Lung (tissue), 12 donors: ENCODE data around the gene CD300H. TPM values are rescaled to one million over a fixed set of nuclear protein-coding genes. Genes with fewer than 3 reads are reported as not detected.

Source experiments
- ATAC-seq: fragments of 200-7000 bp; cut with Tn5 transposase; one replicate; pipeline ENCODE4 v1.9.1; 2020; ENCODE audit warnings: moderate number of reproducible peaks; ENCODE audit not compliant: insufficient read depth, low FRiP score
- DNase-seq, 3 donors: peaks; one replicate each; pipeline ENCODE4 v3.0.0-alpha.2; 2013 to 2017
- H3K27ac ChIP-seq, 2 donors: one replicate each; pipeline ENCODE4 v1.5.1; 2013; ENCODE audit warnings: mild to moderate bottlenecking in 2 of 2, moderate library complexity in 2 of 2, control low read depth in 1 of 2, inconsistent platforms in 1 of 2, low read depth in 1 of 2, low read length in 1 of 2
- H3K27me3 ChIP-seq, 3 donors: one replicate each; pipeline ENCODE4 v1.5.1; 2013; ENCODE audit warnings: low read length in 2 of 3; ENCODE audit not compliant: control insufficient read depth in 3 of 3, insufficient read depth in 3 of 3
- H3K36me3 ChIP-seq, 4 donors: one replicate each; pipeline ENCODE4 v1.5.1; 2013; ENCODE audit warnings: low read length in 4 of 4, mild to moderate bottlenecking in 1 of 4, moderate library complexity in 1 of 4; ENCODE audit not compliant: control insufficient read depth in 4 of 4, insufficient read depth in 4 of 4
- H3K4me1 ChIP-seq, 5 donors: one replicate each; pipeline ENCODE4 v1.5.1; 2013; ENCODE audit warnings: low read length in 5 of 5, mild to moderate bottlenecking in 2 of 5, moderate library complexity in 1 of 5; ENCODE audit not compliant: control insufficient read depth in 5 of 5, insufficient read depth in 5 of 5
- H3K4me3 ChIP-seq: one replicate; pipeline ENCODE4 v1.5.1; 2013; ENCODE audit warnings: mild to moderate bottlenecking, control low read depth, moderate library complexity
- H3K9ac ChIP-seq, 2 donors: one replicate each; pipeline ENCODE4 v1.5.1; 2013; ENCODE audit warnings: low read length in 2 of 2, control low read depth in 1 of 2; ENCODE audit not compliant: insufficient read depth in 1 of 2
- H3K9me3 ChIP-seq, 4 donors: one replicate each; pipeline ENCODE4 v1.5.1; 2013; ENCODE audit warnings: low read length in 3 of 4, mild to moderate bottlenecking in 1 of 4, moderate library complexity in 1 of 4; ENCODE audit not compliant: control insufficient read depth in 4 of 4, insufficient read depth in 3 of 4
- CTCF ChIP-seq: IDR thresholded peaks from 2 replicates; pipeline ENCODE4 v1.5.1; 2012; ENCODE audit warnings: mild to moderate bottlenecking; ENCODE audit errors: control extremely low read depth, extremely low read depth
- WGBS, 2 donors: extraction: QIAGEN DNeasy Blood & Tissue Kit; methylation state at CpG; one replicate each; pipeline ENCODE4 v1.1.7; 2013; 5-methylcytosine and 5-hydroxymethylcytosine counted together
- polyA plus RNA-seq, 2 donors: library from polyadenylated mRNA; stranded (reverse); fragments of 200-250 nt; gene quantifications; one replicate each; pipeline ENCODE4 v1.2.1, GENCODE V29; 2013
- total RNA-seq, 2 donors: library from RNA; depleted of rRNA in 1 of 2; stranded (reverse); fragments of >200 nt in 1 of 2; gene quantifications; one replicate each; pipeline ENCODE4 v1.2.1, GENCODE V29; 2014 to 2021
- donor health status: control.
- donor health status: control.
- donor health status: Bipolar disorder and iron deficiency.
- donor health status: healthy.
- donor health status: DM: yes; HTN: yes; CAD: no.

CD300H gene
- total and polyA plus RNA-seq, 4 donors: 1.1 to 11.9 (median 3.4) TPM; not detected in 1

- Histone ChIP-seq H3K27ac (no peak overlapping the region), H3K27me3 (peaks cover 0 to 5% (median 0%) of the 10 kb centered on the region in 3 donors), H3K4me3 (no peak overlapping the region), H3K9ac (no peak overlapping the region), H3K9me3 (peaks cover 0 to 8% (median 0%) of the 10 kb centered on the region in 4 donors), H3K4me1 (no peaks in the 10 kb centered on the region), H3K36me3 (no peaks in the 10 kb centered on the region)
- no peak for TF ChIP-seq CTCF
- ATAC-seq (no peak), DNase-seq (no peak)
- WGBS, 2 donors: 79 to 90% methylated on average over 10 of the region's 10 CpGs
Measured at GRCh38 chr17:74604761-74605160, 37.5 kb upstream of the CD300H start.

GRCh38 chr17:74604200-74604599 is 36.9 kb upstream of the CD300H start:
- Histone ChIP-seq H3K4me1 (no peaks in the 10 kb centered on the region), H3K4me3 (no peak overlapping the region), H3K27me3 (peaks cover 0 to 5% (median 0%) of the 10 kb centered on the region in 3 donors), H3K27ac (no peak overlapping the region), H3K36me3 (no peaks in the 10 kb centered on the region), H3K9me3 (peaks cover 0 to 8% (median 0%) of the 10 kb centered on the region in 4 donors), H3K9ac (no peak overlapping the region)
- DNase-seq: no peak
- no peak for TF ChIP-seq CTCF
- ATAC-seq: no peak
- 80% methylated on average over 6 of the region's 6 CpGs for WGBS, 2 donors

- Histone ChIP-seq H3K27me3 (peaks cover 0 to 5% (median 0%) of the 10 kb centered on the region in 3 donors), H3K9ac (no peak overlapping the region), H3K4me3 (no peak overlapping the region), H3K4me1 (no peaks in the 10 kb centered on the region), H3K36me3 (no peaks in the 10 kb centered on the region), H3K27ac (no peak overlapping the region), H3K9me3 (peaks cover 0 to 8% (median 0%) of the 10 kb centered on the region in 4 donors)
- no peak for TF ChIP-seq CTCF
- no peak for ATAC-seq
- DNase-seq: no peak
- WGBS, 2 donors: 72 to 77% methylated on average over 5 of the region's 5 CpGs
Measured at GRCh38 chr17:74603746-74604145, 36.4 kb upstream of the CD300H start.

- peak in 1 of 3 donors; percentile 1 for DNase-seq
Measured at GRCh38 chr17:74603037-74603635, 35.8 kb upstream of the CD300H start.

More at GRCh38 chr17:74603037-74603635, 35.8 kb upstream of the CD300H start:
- H3K9me3 ChIP-seq: peaks cover 0 to 7% (median 0%) of the 10 kb centered on the region in 4 donors
- H3K4me3 ChIP-seq: no peak overlapping the region
- H3K27me3 ChIP-seq: peaks cover 0 to 5% (median 0%) of the 10 kb centered on the region in 3 donors
- no peaks in the 10 kb centered on the region for H3K4me1 ChIP-seq
- WGBS, 2 donors: 55 to 58% methylated on average over 6 of the region's 6 CpGs
- no peak overlapping the region for H3K27ac ChIP-seq
- no peak overlapping the region for H3K9ac ChIP-seq
- no peaks in the 10 kb centered on the region for H3K36me3 ChIP-seq
- no peak for TF ChIP-seq CTCF
- ATAC-seq: no peak
